Activated CD4-positive, alpha-beta T cell treated with anti-CD3 and anti-CD28 coated beads for 48 hours (primary cell): Measurements from ENCODE around the gene MACO1.
A peak's percentile ranks its signal among the peaks of the same experiment; 100 is the strongest.
"Not testable (repeated sequence)": the region's sequence is repeated elsewhere in the genome, so short reads cannot be mapped to it uniquely, and the experiment has no call there.

Source experiments
- DNase-seq: peaks from one replicate; pipeline ENCODE4 v3.0.0-alpha.2; 2020

MACO1 gene

GRCh38 chr1:25458541-25459298, 28.0 kb downstream of the MACO1 start:
- no peak for DNase-seq

DNA sequence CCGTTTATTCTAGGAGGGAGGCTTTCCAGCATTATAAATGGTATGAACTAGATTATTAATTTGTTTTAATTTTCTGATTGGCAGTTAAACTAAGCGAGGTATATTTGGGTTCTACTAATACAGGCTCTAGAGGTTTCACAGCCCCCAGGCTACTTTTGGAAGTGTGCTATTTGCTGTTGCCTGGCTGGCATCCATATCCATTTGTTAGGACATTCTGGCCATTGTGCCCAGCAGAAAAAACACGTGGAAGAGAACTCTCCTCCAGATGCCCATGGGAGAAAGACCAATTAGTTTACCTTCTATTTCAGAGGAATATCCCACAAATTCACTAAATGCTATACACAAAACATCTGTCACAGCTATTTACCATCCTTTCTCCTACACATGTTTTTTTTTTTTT, 29.3 kb downstream of the MACO1 start:
- no peak for DNase-seq

DNA sequence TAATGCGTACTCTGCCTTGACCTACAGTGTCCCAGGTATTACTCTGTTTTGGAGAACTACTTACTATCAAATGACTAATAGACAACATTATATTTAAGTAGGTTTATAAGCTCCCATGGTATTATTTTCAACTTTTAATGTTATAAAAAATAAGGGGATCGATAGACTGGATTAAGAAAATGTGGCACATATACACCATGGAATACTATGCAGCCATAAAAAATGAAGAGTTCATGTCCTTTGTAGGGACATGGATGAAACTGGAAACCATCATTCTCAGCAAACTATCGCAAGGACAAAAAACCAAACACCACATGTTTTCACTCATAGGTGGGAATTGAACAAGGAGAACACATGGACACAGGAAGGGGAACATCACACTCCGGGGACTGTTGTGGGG, 30.1 kb downstream of the MACO1 start:
- not testable (repeated sequence) for DNase-seq

DNA sequence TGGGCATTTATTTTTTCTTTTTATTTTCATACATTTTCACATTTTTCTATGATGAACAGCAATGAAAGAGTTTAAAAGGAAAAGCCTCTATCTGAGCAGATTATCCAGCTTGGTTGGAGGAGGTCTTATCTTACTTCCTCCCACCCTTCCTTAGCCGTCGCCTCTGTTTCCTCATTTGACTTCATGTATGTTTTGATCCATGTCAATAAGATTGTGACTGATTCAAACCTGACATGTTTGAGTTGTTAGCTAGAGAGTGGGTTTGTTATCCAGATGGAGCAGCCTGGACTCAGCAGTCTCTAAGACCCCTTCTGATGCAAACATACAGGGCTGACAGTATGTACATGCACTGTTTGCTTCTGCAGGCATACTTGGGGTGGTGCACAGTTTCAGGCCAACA, 31.2 kb downstream of the MACO1 start:
- DNase-seq = no peak

DNA sequence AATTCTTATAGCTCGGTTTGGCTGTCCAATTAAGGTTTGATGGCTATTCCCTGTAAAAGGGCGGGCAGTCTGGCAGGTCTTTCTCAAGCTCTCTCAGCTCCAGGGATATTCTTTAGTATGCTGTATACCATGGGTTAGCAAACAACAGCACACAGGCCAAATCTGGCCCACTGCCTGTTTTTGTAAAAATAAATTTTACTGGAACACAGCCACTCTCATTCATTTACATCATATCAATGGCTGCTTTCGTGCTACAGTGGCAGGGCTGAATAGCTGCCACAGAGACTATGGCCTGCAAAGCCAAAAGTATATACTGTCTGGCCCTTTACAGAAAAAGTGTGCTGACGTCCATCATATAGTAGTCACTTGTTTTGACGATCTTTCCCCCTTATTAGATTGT, 32.0 kb downstream of the MACO1 start:
- DNase-seq = no peak

- no peak for DNase-seq
These were observed 36.5 kb downstream of the MACO1 start for GRCh38 chr1:25467193-25467592.

DNA sequence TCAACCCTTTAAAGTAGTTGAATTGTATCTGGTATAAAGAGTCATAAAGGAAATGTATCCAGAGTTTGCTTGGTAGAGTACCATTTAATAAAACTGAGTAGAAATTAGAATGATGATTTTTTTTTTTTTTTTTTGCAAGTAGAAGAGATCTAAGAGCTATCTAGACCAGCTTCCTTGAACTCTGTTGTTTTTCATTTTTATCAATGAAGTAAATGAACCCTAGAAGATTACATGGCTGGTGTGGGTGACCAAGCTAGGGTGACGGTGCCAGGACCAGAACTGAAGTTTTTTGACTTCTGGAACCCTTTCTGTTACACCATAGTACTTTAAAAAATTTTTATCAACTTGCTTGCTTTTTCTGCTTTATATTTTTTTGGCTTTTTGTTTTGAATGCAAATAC, 36.9 kb downstream of the MACO1 start:
- no peak for DNase-seq

DNA sequence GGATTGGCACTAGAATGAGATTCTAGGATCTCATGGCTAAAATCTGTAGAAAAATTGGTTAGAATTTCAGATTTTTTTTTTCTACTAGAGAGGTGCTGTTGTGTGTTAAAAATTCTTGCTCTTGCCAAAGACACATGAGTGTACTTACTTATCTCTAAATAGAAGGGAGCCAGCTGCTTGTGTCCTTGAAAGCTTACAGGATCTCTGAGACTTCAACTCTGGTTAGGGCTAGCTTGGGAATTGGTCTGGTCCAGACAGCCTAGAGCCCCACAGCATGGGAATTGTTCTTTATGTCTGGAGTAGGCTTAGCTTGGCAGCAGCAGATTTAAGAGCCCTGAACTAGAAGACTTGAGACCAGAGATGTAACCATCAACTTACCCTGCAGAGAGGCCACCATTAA, 37.3 kb downstream of the MACO1 start:
- DNase-seq = no peak

GRCh38 chr1:25469177-25469576, 38.5 kb downstream of the MACO1 start:
- no peak for DNase-seq

DNA sequence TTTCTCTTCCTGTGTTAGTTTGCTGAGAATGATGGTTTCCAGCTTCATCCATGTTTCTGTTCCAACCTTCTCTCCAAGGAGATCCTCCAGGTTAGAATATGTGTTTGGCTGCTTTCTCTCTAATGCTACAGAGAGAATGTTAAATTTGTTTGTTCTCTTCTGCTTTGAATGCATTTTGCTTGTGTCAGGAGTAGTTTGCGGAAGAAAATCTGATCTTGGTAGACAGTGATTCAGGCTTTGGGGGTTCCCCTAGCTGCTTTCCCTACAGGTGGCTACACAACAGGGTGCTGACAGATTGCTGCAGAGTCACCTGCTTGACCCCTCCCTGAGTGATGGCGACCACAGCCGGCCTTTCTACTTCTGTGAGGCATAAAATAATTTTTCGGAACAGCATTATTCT, 41.8 kb downstream of the MACO1 start:
- peak; percentile 35 for DNase-seq

DNA sequence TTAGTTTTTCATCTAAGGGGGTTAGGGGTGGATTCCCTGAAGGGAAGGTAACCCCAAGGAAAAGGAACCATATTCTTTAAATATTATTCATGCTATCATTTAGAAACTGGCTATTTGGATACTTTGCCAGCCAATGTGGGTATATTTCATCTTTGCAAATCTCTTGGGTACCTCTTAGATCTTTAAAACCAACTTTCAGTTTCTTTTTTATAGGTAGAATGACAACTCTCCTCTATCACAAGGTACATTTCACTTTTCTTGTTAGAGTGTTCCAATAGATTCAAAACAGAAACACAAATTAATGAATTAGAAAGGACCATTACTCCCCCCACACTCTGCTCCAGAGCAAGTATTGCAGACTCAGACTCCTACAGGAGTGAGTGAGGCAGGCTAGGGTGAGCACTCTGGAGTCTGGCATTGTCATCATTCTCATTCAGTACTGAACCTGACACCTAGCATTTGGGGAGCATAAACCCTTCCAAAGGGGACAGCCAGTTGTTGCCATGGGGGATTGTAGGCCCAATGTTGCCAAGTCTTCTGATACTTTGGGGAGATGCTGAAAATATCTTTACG, 43.0 kb downstream of the MACO1 start:
- DNase-seq = no peak

- no peak for DNase-seq
These were observed 43.8 kb downstream of the MACO1 start for GRCh38 chr1:25474439-25475047.

DNA sequence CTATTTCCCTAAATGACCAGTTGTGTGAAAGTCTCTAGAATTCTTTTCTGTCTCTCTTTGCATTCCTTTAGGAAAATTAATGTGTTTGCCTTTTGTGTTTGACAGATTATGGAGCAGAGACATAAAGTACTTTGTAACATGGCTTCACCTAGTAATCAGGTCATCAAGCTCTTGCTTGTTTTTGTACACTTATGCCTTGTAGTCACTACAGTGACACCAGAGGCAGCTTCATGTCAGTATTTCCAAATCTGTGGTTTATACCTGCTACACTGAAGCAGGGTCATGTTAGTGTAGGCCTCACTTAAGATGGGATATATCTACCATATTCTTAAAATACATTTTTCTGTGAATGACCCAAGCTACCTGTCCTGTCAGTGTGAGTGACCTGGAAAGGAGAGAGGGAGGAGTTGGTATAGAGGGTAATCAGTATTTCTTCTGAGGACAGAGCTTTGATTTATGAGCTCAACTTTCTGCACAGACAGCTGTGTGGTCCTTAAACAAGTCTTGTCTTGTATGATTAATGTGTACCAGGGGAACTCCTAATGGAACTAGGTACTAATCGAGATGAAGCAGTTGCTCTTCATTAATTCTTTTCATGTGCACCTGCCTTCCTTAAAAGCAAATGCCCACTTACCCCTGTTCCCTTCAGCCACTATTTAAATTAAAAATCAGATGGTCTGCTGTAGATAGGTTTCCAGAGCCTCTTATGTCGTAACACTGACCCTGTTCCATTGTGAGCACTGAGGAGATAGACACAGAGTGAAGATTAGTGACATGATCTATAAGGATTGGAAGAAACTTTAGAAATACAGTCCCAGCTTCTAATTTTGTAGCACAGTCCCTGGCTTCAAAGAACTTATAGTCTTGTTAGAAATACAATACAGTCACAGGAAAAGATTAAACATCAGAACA, 45.7 kb downstream of the MACO1 start:
- DNase-seq = no peak

DNA sequence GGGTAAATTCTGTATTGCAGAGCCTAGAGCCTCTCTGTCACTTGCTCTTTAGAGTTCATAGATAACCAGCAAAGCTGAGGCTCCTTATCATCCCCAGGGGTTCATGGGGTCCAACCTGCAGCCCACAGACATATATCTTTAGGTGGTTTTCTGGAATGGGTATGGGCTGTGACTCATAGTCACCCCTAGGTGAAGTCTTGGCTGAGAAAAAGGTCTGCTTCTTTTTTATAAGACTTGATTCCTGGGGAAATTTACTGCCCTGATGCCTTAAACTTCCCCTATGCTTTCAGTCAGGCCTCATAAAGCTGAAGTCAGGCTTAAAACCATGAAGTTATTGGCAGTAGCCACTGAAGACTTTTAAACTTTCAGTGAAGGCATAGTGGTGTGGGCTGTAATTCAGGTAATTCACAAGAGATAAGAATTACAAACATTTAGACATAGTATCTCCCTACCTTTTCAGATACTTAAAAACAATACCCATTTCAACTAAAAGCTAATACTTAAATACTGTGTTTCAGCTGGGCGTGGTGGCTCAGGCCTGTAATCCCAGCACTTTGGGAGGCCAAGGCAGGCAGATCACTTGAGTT, 46.8 kb downstream of the MACO1 start:
- no peak for DNase-seq

GRCh38 chr1:25478633-25479032, 47.9 kb downstream of the MACO1 start:
- DNase-seq = no peak

GRCh38 chr1:25481625-25482024, 50.9 kb downstream of the MACO1 start:
- no peak for DNase-seq

DNA sequence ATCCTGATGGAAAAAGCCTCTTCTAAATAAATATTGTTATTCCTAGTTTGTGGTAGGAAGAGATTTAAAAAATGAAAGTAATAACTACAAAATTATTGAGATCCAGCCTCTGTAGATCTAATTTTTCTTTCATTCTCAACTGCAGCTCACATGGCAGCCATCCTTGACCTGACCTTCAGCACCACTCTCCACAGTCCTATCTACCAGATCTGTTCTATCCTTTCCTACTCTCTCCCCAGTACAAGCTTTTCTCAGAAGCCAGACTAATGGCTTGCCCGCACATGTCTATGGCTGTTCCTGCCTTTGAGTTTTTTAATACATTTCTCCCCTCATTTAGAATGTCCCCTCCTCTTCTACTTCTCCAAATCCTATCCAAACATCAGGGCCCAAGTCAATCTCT, 51.5 kb downstream of the MACO1 start:
- DNase-seq = no peak

DNA sequence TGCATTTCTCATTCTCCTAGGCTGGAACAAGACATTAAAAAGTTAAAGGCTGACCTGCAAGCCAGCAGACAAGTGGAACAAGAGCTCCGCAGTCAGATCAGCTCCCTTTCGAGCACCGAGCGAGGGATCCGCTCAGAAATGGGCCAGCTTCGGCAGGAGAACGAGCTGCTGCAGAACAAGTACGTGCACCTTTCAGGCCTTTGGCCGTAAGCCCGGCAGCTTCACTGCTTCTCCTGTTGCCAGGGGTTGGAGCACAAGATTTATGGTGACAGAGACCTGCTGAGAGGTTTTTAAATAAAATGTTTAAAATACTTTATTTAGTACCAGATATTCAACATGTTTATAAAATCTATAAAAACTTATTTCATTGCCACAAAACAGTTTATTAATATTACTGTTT, 53.4 kb downstream of the MACO1 start:
- DNase-seq = no peak

- no peak for DNase-seq
These were observed 53.8 kb downstream of the MACO1 start for GRCh38 chr1:25484533-25484932.

DNA sequence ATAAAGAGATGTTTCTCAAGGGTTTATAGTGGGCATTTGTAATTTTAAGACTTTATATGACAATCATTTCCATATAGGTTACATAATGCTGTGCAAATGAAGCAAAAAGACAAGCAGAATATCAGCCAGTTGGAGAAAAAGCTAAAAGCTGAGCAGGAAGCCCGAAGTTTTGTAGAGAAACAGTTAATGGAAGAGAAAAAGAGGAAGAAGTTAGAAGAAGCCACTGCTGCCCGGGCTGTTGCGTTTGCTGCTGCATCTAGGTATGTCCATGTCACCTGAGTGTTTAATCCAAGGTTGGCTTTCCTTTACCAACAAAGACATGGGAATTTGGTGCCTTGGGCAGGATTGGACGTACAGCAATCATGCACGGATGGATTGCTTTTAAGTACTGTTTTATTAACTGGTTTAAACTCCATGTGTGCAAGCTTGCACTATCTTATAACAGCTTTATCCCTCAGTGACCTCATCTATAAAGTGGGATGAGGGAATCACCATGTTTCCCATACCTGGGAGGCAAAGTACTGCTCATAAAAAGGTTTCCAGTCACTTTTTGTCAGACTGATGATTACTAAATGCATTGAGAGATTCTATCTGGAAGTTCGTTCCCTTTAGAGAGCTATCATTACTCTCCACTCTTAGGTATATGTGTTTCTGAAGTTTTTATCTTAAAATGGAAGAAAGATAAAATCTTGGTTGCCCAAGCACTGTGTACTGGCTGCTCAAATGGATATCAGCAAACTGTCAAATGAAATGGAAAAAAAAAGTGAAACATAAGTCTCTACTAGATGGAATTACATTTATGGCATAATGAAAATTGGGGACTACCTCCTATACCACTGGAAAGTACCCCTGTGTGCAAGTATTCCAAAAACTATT, 55.1 kb downstream of the MACO1 start:
- no peak for DNase-seq

- peak; percentile 22 for DNase-seq
These were observed 55.9 kb downstream of the MACO1 start for GRCh38 chr1:25486602-25487001.

- DNase-seq = peak; percentile 51
These were observed 56.9 kb downstream of the MACO1 start for GRCh38 chr1:25487628-25488027.
